Spleen (tissue), 11 donors: ENCODE data around the gene PCGF5. TPM values are rescaled to one million over a fixed set of nuclear protein-coding genes. Genes with fewer than 3 reads are reported as not detected.

ENCODE experiments used
- DNase-seq: peaks from one replicate; pipeline ENCODE4 v3.0.0-alpha.2; 2020
- H3K27ac ChIP-seq, 8 donors: fragments of 200-600 bp; sonication (generic) in 7 of 8; 1 replicate in 4 of 8; 2 replicates in 4 of 8; pipeline versions ENCODE4 v1.5.0 to v1.8.0; 2016 to 2021; ENCODE audit warnings: inconsistent platforms in 4 of 8, mild to moderate bottlenecking in 4 of 8, moderate library complexity in 1 of 8
- H3K27me3 ChIP-seq, 7 donors: fragments of 200-600 bp; sonication (generic) in 6 of 7; replicated peaks in 1 of 7; 1 replicate in 4 of 7; 2 replicates in 3 of 7; pipeline versions ENCODE4 v1.5.0 to v1.8.0; 2016 to 2021; ENCODE audit warnings: inconsistent platforms in 3 of 7, mild to moderate bottlenecking in 1 of 7
- H3K36me3 ChIP-seq, 6 donors: fragments of 200-600 bp; sonication (generic) in 5 of 6; 1 replicate in 4 of 6; 2 replicates in 2 of 6; pipeline versions ENCODE4 v1.5.0 to v1.8.0; 2016 to 2021; ENCODE audit warnings: inconsistent platforms in 2 of 6
- H3K4me1 ChIP-seq, 6 donors: fragments of 200-600 bp; sonication (generic) in 5 of 6; 1 replicate in 3 of 6; 2 replicates in 3 of 6; pipeline versions ENCODE4 v1.5.0 to v1.8.0; 2016 to 2021; ENCODE audit warnings: inconsistent platforms in 3 of 6
- H3K4me3 ChIP-seq, 8 donors: fragments of 200-600 bp; sonication (generic) in 7 of 8; 1 replicate in 4 of 8; 2 replicates in 4 of 8; pipeline versions ENCODE4 v1.5.0 to v1.8.0; 2016 to 2021; ENCODE audit warnings: inconsistent platforms in 4 of 8, mild to moderate bottlenecking in 4 of 8, moderate library complexity in 2 of 8
- H3K9me3 ChIP-seq, 8 donors: fragments of 200-600 bp; sonication (generic) in 7 of 8; 1 replicate in 4 of 8; 2 replicates in 4 of 8; pipeline versions ENCODE4 v1.5.0 to v1.8.0; 2016 to 2021; ENCODE audit warnings: inconsistent platforms in 4 of 8
- CTCF ChIP-seq, 11 experiments: fragments of 200-600 bp in 7 of 11; fragments of 450-650 bp in 4 of 11; sonication (generic) in 4 of 11; IDR thresholded peaks in 8 of 11; conservative IDR thresholded peaks in 3 of 11; 1 replicate in 7 of 11; 2 replicates in 4 of 11; pipeline versions ENCODE4 v1.4.0 to v1.8.0; 2016 to 2021; ENCODE audit warnings: antibody characterized with exemption in 11 of 11, inconsistent platforms in 4 of 11, mild to moderate bottlenecking in 1 of 11
- POLR2A ChIP-seq, 3 donors: fragments of 450-650 bp; IDR thresholded peaks; one replicate each; pipeline ENCODE4 v1.5.1; 2017; ENCODE audit warnings: antibody characterized with exemption in 3 of 3, mild to moderate bottlenecking in 1 of 3
- POLR2AphosphoS5 ChIP-seq, 3 donors: sonication (generic); formaldehyde crosslinking; IDR thresholded peaks; one replicate each; pipeline ENCODE4 v1.5.1; 2017; ENCODE audit warnings: antibody characterized with exemption in 3 of 3
- WGBS, 5 donors: extraction: QIAGEN DNeasy Blood & Tissue Kit in 3 of 5; methylation state at CpG; one replicate each; pipeline versions ENCODE4 v1.1.5 to v1.1.7; 2013 to 2018; 5-methylcytosine and 5-hydroxymethylcytosine counted together
- intact Hi-C: fragments of 100-400 bp; cut with DNase I; formaldehyde crosslinking; loops from one replicate; pipeline ENCODE4 v1.15.0; 2023; ENCODE audit warnings: low total_unique reads
- polyA plus RNA-seq, 3 donors: library from polyadenylated mRNA; stranded (reverse); fragments of 200-250 nt; gene quantifications; one replicate each; pipeline ENCODE4 v1.2.1, GENCODE V29; 2013
- total RNA-seq, 7 donors: library from RNA; depleted of rRNA in 3 of 7; stranded (reverse); fragments of >200 nt in 3 of 7; fragmentation: NEBNext Ultra II Directional in 4 of 7; extraction: Animal tissue kit (Norgen Biotek cat#: 25700) in 4 of 7; gene quantifications; one replicate each; pipeline versions ENCODE4 v1.1.0 to v1.2.1, GENCODE V29; 2016 to 2021
- donor health status: healthy with polysubstance abuse.
- donor health status: DM: no; HTN: no; CAD: no; lungs with moderate emphysema.
- donor health status: DM: no; HTN: no; CAD: no.
- donor health status: Bipolar disorder and iron deficiency.
- donor health status: healthy.
- donor health status: DM: no; HTN: no; CAD: no.
- donor health status: DM: yes; HTN: yes; CAD: no.

The PCGF5 gene
- total and polyA plus RNA-seq, 10 donors = 20.4 to 68.5 (median 50.8) TPM

GRCh38 chr10:91196268-91197048 lies 24.0 kb upstream of the PCGF5 start:
- Histone ChIP-seq H3K27ac (peak overlapping the region in 4 of 8 donors; percentile 10 to 55 (median 12)), H3K4me1 (peaks cover 26 to 70% (median 43%) of the 10 kb centered on the region in 6 donors), H3K27me3 (no peaks in the 10 kb centered on the region), H3K36me3 (no peaks in the 10 kb centered on the region), H3K4me3 (no peak overlapping the region), H3K9me3 (no peaks in the 10 kb centered on the region)
- intact Hi-C loops = no loop called here
- no peak for DNase-seq
- TF ChIP-seq POLR2A (IDR thresholded peaks at IDR 0.05) = no peak
- TF ChIP-seq CTCF (IDR thresholded peaks at IDR 0.05 in 8 of 11, conservative IDR thresholded peaks at IDR 0.05 in 3 of 11) = no peak
- TF ChIP-seq POLR2AphosphoS5 (IDR thresholded peaks at IDR 0.05) = no peak
- WGBS, 5 donors = 76 to 89% (median 88%) methylated on average over 2 of the region's 2 CpGs

GRCh38 chr10:91197127-91197526 lies 23.3 kb upstream of the PCGF5 start:
- Histone ChIP-seq H3K36me3 (no peaks in the 10 kb centered on the region), H3K9me3 (no peaks in the 10 kb centered on the region), H3K4me3 (no peak overlapping the region), H3K4me1 (peaks cover 31 to 70% (median 45%) of the 10 kb centered on the region in 6 donors), H3K27me3 (no peaks in the 10 kb centered on the region), H3K27ac (peak overlapping the region in 4 of 8 donors; percentile 78 to 90 (median 84))
- intact Hi-C loops = no loop called here
- no peak for DNase-seq
- WGBS, 5 donors = 83 to 92% (median 88%) methylated on average over 12 of the region's 12 CpGs
- TF ChIP-seq POLR2A (IDR thresholded peaks at IDR 0.05) = no peak
- no peak for TF ChIP-seq CTCF (IDR thresholded peaks at IDR 0.05 in 8 of 11, conservative IDR thresholded peaks at IDR 0.05 in 3 of 11)

DNA sequence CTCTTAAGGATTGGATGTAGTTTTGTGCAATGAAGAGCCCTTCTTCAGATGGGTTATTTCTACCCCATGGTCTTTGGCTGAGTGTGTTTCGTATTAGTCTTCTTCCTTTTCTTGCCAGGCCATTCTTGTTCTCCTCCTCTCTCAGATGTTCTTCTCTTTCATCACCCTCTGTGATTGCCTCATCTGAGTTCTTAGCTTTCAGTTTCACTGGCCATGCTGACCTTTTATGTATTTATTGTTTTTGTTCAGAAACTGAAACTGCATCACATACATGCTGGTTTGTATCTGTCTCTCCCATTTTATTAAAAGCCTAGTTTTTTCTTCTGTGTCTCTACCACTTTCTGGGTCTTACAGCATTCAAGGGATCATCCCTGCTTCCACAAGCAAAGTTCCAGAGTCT lies 21.7 kb upstream of the PCGF5 start:
- no peaks in the 10 kb centered on the region for H3K9me3 ChIP-seq
- TF ChIP-seq CTCF (IDR thresholded peaks at IDR 0.05 in 8 of 11, conservative IDR thresholded peaks at IDR 0.05 in 3 of 11) (no peak), POLR2A (IDR thresholded peaks at IDR 0.05) (no peak), POLR2AphosphoS5 (IDR thresholded peaks at IDR 0.05) (peak in 1 of 3 donors; percentile 12)
- H3K4me1 ChIP-seq = peaks cover 38 to 81% (median 54%) of the 10 kb centered on the region in 6 donors
- WGBS, 5 donors = 4 to 45% (median 15%) methylated on average over 1 of the region's 1 CpG
- no peaks in the 10 kb centered on the region for H3K36me3 ChIP-seq
- H3K27ac ChIP-seq = peak overlapping the region; percentile 68 to 90 (median 80)
- no peak for DNase-seq
- intact Hi-C loops = no loop called here
- H3K27me3 ChIP-seq = no peaks in the 10 kb centered on the region
- H3K4me3 ChIP-seq = peak overlapping the region in 1 of 8 donors; percentile 33
